Type B pancreatic cell (in vitro differentiated cells): ENCODE data around the gene ZC3H18. TPM values are rescaled to one million over a fixed set of nuclear protein-coding genes. Genes with fewer than 3 reads are reported as not detected.

Experiments
- DNase-seq: peaks from one replicate; pipeline ENCODE4 v3.0.0; 2021; ENCODE audit warnings: mixed read lengths; ENCODE audit not compliant: unreplicated experiment; ENCODE audit errors: extremely low spot score
- H3K27ac Mint-ChIP-seq: 2 replicates; pipeline ENCODE4 v1.8.0; 2021; ENCODE audit warnings: mild to moderate bottlenecking, mixed read lengths
- H3K27me3 Mint-ChIP-seq: 2 replicates; pipeline ENCODE4 v1.8.0; 2021; ENCODE audit warnings: mixed read lengths
- H3K36me3 Mint-ChIP-seq: 2 replicates; pipeline ENCODE4 v1.8.0; 2021; ENCODE audit warnings: mixed read lengths
- H3K4me1 Mint-ChIP-seq: one replicate; pipeline ENCODE4 v1.8.0; 2021; ENCODE audit warnings: mixed read lengths; ENCODE audit not compliant: unreplicated experiment
- H3K4me3 Mint-ChIP-seq: 2 replicates; pipeline ENCODE4 v1.8.0; 2021; ENCODE audit warnings: mild to moderate bottlenecking, mixed read lengths
- H3K9me3 Mint-ChIP-seq: 2 replicates; pipeline ENCODE4 v1.8.0; 2021; ENCODE audit warnings: mixed read lengths
- total RNA-seq: library from RNA; stranded (reverse); gene quantifications from 2 replicates; pipeline ENCODE4 v1.2.1, GENCODE V29; 2021; ENCODE audit warnings: low replicate concordance
- TF ChIP-seq, protein P1 (sequence below): fragments of 200-600 bp; sonication (generic); conservative IDR thresholded peaks from 2 replicates; pipeline ENCODE4 v1.5.0; 2021; ENCODE audit warnings: antibody characterized with exemption, mild to moderate bottlenecking

The ZC3H18 gene
- total RNA-seq, 1 donor from 2014 or later = 70.2 TPM

- Mint-ChIP-seq H3K27ac (no peak overlapping the region), H3K36me3 (peaks cover 11% of the 10 kb centered on the region), H3K4me1 (no peaks in the 10 kb centered on the region), H3K4me3 (no peak overlapping the region), H3K9me3 (no peaks in the 10 kb centered on the region), H3K27me3 (no peaks in the 10 kb centered on the region)
- TF ChIP-seq, protein P1, sequence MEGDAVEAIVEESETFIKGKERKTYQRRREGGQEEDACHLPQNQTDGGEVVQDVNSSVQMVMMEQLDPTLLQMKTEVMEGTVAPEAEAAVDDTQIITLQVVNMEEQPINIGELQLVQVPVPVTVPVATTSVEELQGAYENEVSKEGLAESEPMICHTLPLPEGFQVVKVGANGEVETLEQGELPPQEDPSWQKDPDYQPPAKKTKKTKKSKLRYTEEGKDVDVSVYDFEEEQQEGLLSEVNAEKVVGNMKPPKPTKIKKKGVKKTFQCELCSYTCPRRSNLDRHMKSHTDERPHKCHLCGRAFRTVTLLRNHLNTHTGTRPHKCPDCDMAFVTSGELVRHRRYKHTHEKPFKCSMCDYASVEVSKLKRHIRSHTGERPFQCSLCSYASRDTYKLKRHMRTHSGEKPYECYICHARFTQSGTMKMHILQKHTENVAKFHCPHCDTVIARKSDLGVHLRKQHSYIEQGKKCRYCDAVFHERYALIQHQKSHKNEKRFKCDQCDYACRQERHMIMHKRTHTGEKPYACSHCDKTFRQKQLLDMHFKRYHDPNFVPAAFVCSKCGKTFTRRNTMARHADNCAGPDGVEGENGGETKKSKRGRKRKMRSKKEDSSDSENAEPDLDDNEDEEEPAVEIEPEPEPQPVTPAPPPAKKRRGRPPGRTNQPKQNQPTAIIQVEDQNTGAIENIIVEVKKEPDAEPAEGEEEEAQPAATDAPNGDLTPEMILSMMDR = no peak
- DNase-seq = no peak
Observed at GRCh38 chr16:88599092-88599733, 29.0 kb downstream of the ZC3H18 start.

- TF ChIP-seq, protein P1 = no peak
- Mint-ChIP-seq H3K36me3 (peaks cover 8% of the 10 kb centered on the region), H3K4me1 (no peaks in the 10 kb centered on the region), H3K27me3 (no peaks in the 10 kb centered on the region), H3K4me3 (no peak overlapping the region), H3K9me3 (no peaks in the 10 kb centered on the region), H3K27ac (no peak overlapping the region)
- no peak for DNase-seq
Observed at GRCh38 chr16:88599825-88600538, 29.8 kb downstream of the ZC3H18 start.

- Mint-ChIP-seq H3K27ac (no peak overlapping the region), H3K36me3 (peaks cover 8% of the 10 kb centered on the region)
- TF ChIP-seq, protein P1 = no peak
Observed at GRCh38 chr16:88600539-88600896, 30.3 kb downstream of the ZC3H18 start.

GRCh38 chr16:88601313-88602036 is 31.3 kb downstream of the ZC3H18 start:
- peaks cover 8% of the 10 kb centered on the region for H3K36me3 Mint-ChIP-seq
- H3K9me3 Mint-ChIP-seq = no peaks in the 10 kb centered on the region
- TF ChIP-seq, protein P1 = no peak
- no peaks in the 10 kb centered on the region for H3K4me1 Mint-ChIP-seq
- H3K4me3 Mint-ChIP-seq = no peak overlapping the region
- DNase-seq = no peak
- no peaks in the 10 kb centered on the region for H3K27me3 Mint-ChIP-seq
- no peak overlapping the region for H3K27ac Mint-ChIP-seq

More at GRCh38 chr16:88600539-88600896, 30.3 kb downstream of the ZC3H18 start:
- H3K4me3 Mint-ChIP-seq = no peak overlapping the region
- H3K27me3 Mint-ChIP-seq = no peaks in the 10 kb centered on the region
- DNase-seq = no peak
- no peaks in the 10 kb centered on the region for H3K4me1 Mint-ChIP-seq
- no peaks in the 10 kb centered on the region for H3K9me3 Mint-ChIP-seq

DNA sequence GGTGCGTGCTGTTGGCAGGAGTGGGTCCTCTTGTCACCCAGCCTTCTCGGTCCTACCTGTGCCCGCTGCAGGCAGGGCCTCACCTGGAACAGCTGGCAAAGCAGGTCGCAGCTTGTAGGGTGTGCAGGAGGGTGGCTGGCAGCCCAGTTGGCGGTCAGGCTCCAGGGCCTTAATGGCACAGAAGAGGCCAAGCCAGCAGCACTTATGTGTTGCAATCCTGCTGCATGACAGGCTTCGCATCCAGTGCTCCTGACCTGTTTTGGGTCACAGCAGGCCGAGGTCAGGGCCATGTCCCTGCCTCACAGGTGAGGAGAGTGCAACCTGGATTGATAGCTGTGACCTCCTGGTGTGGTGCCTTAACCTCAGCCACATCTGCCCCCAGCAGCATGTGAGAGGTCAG is 31.9 kb downstream of the ZC3H18 start:
- H3K36me3 Mint-ChIP-seq = peaks cover 8% of the 10 kb centered on the region
- no peak for DNase-seq
- no peak overlapping the region for H3K27ac Mint-ChIP-seq
- H3K4me3 Mint-ChIP-seq = no peak overlapping the region
- no peaks in the 10 kb centered on the region for H3K27me3 Mint-ChIP-seq
- no peaks in the 10 kb centered on the region for H3K9me3 Mint-ChIP-seq
- TF ChIP-seq, protein P1 = no peak
- no peaks in the 10 kb centered on the region for H3K4me1 Mint-ChIP-seq
